Forelimb muscle (tissue), 1 donor: ENCODE results near the gene PRPF8. TPM values are rescaled to one million over a fixed set of nuclear protein-coding genes. Genes with fewer than 3 reads are reported as not detected.

ENCODE experiments used
- DNase-seq: peaks from one replicate; pipeline ENCODE4 v3.0.0-alpha.2; 2013; ENCODE audit warnings: low read depth
- polyA plus RNA-seq: library from polyadenylated mRNA; unstranded; fragments of 120-200 nt; gene quantifications from one replicate; pipeline ENCODE4 v1.2.1, GENCODE V29; 2013; ENCODE audit not compliant: insufficient read length

The PRPF8 gene
- polyA plus RNA-seq, 1 donor = 161 TPM

DNA sequence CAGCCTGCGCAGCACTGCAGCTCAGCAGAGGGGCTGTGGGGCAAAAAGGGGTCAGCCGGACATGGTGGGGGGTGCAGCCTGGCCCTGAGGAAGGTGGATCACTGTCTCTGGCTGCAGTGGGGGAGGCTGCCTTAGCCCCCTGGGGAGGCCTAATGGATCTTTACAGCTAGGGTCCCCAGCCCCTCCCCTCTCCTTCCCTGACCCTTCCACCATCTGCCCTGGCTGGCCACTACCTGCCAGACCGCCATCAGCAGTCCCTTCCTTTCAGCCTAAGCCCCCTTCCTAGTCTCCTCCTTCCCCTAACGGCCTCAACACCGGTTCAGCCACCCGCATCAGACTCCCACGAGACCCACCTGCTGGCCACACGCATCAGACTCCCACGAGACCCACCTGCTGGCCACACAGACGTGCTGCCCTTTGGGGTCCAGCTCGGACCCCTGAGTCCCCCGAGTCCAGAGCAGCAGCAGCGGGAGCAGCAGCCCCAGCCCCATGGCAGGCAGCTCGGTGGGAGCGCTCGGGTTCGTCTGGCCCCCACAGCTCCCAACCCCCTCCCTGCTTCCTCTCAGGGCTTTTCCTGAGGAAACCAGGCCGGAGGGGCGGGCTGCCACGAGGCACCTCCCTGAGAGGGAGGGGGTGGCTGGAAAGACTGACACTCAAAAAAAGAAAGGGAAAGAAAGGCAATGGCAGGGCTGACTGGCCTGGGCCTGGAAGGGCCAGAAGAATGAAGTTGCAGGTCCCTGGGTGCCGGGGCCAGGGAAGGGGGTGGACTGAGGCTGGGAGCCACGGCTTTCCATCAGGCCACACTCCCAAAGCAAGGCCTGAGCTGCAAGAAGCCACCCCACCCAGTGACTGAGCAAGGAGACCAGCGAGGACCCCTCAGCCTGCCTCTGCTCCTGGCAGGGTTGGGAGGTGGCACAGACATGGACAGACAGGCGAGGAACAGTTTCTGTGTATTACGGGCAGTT is 39.2 kb downstream of the PRPF8 start, which contains the start of gene SCARF1:
SCARF1 (minus strand) TSS at position 526 of the 965 bp plus-strand sequence; CDS start at position 491, 35 bp downstream.
- DNase-seq = no peak

DNA sequence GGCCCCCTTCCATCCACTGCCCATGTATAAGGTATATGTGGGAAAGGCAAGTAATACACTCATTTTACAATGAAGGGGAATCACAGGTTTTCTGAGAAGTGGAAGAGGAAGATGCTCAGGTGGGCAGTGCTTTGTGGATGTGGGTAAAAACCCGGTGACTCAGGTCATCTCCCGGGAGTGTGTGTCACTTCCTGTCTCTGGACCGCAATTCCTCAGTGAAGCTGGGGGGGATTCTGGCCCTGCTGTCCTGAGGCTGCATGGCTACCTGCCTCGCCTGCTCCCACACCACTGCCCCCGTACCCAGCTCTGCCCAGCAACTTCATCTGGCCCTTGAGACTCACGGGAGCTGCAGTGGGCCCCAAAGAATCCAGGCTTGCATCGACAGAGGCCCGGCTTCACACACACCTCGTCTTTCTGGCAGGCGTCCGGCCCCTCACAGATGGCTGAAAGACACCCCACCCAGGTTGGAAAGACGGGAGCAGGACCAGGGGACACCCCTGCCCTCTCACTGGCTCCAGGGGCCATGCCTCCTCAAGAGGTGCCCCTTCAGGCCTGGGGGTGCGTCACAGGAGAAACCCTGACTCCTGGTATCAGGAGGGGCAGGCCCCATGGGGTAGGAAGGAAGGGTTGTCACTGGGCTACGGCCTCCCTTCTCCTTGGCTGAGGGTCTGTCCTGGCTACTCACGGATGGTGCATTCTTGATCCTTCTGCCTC is 40.0 kb downstream of the PRPF8 start:
- no peak for DNase-seq

DNA sequence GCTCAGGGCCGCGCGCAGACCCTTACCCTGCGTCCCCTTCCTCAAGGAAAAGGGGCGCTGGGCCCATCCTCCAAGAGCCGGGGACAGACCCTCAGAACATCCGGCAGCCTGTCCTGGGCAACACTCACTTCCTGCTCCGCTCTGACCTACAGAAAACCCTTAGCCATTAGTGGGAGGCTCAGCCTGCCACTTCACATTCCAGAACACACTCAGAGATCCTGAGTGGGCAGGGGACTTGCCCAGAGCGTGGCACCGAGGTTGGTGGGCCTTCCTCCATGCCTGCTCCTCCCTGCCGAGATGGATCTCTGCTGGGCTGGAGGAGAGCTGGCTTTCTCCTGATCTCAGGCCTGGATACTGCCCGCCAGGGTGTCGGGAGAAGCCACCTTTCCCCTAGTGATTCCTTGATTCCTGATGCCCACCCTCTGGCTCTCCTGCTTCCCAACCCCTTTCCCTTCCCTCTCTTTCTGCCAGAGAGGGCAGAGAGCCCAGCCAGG is 40.6 kb downstream of the PRPF8 start:
- no peak for DNase-seq

DNA sequence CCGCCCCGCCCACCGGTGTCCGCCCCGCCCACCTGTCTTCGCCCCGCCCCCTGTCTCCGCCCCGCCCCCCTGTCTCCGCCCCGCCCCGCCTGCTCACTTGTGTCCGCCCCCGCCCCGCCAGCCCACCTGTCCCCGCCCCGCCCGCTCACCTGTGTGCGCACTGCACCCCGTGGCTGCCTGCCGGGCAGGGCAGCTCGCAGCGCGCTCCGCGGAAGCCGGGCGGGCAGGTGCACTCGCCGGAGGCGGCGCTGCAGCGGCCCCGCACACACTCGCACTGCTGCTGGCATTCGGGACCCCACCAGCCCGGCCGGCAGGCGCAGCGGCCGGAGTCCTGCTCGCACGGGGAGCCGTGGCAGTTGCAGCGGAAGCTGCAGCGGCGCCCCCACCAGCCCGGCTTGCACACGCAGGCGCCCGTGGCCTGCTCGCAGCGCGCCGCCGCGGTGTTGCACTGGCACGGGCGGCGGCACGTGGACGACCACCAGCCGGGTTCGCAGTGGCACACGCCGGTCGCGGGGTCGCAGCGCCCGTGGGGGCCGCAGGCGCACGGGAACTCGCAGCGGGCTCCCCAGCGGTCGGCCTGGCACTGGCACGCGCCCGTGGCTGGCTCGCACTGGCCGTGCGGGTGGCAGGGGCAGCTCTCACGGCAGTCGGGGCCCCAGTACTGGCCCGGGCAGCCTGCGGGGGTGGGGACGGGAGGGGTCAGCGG is 41.2 kb downstream of the PRPF8 start:
- DNase-seq = no peak

DNA sequence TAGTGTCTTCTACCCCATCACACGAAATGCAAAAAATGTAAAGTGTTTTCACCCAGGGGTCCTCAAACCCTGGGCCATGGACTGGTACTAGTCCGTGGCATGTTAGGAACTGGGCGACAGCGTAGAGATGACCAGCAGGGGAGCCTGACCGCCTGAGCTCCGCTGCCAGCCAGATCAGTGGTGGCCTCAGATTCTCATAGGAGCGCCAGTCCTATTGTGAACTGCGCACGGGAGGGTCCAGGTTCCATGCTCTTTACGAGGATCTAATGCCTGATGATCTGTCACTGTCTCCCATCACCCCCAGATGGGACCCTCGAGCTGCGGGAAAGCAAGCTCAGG is 43.6 kb downstream of the PRPF8 start:
- DNase-seq = no peak

DNA sequence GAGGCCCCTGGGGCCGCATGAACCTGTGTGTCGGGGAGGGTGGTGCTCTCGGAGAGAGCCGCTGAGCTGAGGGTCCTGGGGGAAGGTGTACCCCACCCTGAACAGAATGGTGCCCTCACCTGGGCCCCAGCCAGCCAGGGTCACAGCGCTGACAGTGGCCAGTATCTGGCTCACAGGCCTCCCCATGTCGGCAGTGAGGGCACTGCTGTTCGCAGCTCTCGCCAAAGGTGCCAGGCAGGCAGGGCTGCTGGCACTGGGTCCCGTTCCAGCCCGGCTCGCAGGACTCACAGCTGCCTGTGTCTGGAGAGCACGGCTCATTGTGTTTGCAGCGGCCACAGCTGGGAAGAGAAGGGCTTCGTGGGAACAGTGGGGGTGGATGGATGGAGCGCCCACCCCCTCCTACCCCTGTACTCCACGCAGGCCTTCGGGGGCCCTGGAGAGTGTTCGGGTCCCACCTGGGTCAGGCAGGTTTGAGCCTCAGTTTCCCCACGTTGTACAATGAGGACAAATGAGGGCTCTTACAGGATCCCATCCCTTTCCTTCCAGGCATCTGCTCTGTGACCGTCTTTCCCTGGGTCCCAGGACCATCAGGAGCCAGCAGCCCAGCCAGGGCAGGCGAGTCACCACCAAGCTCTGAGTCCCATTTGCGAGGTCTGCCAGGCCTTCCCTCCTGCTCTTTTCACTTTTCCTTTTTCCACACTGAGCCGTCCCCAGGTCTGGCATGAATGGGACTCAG is 44.2 kb downstream of the PRPF8 start:
- DNase-seq = no peak

DNA sequence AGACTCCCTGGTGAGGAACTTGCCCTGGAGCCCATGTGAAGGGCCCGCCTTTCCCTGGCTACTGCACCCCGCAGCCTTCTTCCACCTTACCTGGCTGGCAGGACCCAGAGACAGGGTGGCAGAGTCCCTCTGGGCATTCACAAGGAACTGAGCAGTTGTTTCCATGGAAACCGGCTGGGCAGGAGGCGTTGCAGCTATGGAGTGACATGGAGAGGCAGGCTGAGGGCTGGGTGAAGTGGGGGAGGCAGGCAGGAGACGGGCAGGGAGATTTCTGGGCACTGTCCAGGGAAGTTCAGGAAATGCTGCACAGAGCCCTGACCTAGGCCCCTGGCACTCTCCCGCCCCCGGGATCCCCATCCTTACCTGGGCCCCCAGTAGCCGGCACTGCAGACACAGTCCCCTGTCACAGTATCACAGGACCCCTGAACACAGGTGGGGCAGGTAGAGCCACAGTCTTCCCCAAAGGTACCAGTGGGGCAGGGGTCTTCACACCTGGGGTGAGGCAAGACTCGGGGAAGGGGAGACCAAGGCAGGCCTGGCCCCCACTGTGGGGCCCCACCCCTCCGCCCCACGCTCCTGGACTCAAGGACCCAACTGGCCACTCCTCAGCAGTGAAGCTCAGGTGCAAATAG is 45.0 kb downstream of the PRPF8 start:
- DNase-seq = no peak

DNA sequence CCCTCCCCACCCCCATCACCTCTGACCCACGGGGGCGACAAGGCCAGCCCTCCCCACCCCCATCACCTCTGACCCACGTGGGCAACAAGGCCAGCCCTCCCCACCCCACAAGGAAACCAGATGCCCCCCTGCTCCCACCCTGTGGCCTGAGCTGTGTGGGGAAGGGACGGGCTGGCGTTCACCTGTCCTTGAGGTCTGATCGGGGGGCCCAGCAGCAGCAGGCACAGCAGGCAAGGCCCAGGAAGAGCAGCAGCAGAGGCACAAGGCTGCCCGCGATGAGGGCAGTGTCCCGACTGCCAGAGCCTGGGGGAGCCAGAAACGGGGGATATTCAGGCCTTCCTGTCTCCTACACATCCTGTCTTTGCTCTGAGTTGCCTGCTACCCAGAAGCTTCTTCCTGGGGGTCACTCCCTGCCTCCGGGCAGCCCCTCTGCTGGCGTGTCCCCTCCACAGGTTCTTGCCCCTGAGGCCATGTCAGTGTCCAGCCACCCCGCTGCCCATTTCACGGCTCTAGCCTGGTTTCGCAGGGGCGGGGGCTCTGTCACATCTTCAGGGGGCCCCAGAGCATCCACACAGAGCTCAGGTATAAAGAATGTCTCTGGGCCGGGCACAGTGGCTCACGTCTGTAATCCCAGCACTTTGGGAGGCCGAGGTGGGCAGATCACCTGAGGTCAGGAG is 45.9 kb downstream of the PRPF8 start:
- DNase-seq = no peak

DNA sequence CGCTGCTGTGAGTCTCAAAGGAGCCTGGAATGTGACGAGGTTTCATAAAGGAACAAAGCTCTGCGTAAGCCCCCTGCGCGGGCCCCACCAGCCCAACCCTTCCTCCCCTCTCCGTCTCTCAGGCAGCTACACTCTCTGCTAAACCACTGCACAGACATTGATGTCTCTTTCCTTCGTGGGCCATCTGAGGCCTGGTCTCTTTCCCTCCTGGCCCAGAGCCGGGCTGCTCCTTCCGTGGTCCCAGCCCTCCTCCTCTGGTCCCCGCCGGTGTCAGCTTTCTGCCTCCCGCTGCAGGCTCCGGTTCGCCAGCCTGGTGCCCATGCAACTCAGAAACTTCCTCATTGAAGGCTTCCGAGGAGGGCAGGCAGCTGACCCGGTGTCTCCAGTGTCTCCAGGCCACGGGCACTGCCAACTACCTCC is 46.5 kb downstream of the PRPF8 start:
- DNase-seq = no peak

DNA sequence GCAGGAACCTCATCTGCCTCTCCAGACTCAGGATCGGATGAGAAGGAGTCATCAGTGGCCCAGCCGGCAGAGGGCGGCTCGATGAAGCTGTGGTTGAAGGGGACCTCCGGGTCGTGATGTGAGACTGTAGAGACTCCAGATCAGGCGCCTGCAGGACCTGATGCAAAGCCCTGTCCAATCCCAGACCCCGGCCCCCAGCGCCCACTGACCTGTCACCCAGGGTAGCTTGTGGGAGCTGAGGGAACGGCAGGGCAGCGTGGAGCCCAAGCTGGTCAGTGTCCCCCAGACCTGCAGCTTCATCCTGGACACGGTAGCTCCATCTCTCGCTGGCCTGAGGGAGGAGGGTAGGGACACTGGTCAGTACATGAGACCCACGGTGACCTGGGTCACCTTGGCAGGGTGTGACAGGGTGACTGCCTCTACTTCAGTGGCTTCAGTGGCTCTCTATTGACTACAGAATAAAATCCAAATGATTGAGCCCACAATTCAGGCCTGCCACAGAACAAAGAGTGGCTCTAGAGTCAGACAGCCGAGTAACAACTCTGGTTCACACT is 47.9 kb downstream of the PRPF8 start:
- DNase-seq = no peak

DNA sequence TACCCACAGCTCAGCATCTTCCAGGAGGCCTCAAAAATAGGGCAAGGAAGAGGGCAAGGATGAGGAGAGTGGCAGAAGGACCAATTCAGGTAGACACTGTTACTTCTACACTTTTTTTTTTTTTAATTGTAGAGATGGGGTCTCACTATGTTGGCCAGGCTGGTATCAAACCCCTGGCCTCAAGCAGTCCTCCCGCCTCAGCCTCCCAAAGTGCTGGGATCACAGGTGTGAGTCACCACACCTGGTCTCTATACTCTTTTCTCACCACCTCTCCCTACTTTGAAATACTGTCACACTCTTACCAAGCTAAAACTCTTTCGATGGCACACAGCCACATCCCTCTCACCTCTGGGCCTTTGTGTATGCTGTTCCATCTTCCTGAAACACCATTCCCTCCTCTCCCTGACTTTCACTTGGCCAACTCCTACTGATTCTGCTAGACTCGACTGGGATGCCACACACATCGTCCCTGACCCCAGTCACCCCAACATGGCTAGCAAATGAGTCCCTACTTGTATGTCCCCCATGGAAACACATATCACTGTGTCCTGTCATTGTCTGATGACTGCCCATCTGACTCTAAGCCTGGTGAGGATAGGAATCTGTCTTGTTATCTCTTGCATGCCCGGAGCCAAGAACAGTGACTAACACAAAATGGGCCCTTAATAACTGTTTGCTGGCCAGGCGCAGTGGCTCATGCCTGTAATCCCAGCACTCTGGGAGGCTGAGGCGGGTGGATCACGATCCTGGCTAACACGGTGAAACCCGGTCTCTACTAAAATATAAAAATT is 48.8 kb downstream of the PRPF8 start:
- DNase-seq = no peak

DNA sequence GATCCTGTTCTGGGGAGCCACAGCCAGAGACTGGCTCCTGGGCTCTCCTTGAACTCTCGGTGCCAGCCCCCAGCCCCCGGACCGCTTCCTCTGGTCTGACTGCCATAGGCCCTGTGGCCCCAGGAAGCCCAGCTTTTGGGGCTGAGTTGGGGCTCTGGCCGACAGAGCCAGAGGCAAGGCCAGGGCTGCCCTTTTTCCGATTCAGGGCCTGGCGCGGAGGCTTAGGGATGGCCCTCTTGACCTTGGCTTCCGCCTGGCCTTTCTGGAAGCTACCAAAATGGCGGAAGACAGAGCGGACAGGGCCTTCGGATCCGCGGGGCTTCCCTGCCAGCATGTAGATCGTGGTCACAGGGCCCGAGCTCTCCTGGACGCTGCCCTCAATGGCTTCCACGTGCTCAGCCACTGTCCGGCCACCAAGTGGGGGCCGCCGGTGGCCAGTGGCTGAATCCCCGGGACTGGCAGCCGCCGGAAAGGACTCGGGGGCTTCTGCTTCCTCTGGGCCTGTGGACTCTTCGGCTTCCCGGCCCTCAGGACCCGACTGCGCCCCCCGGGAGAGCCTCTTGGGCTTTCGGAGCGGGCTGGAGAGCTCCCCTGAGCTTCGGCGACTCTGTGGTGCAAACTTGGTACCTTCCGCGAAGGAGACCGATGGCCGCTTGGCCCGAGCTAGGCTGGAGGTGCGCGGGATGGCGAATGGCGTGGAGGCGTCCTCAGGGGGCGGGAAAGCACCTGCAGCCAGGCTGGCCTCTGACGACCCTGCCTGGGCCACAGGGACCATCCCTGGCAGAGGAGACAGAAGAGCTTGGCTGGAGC is 49.6 kb downstream of the PRPF8 start:
- no peak for DNase-seq

DNA sequence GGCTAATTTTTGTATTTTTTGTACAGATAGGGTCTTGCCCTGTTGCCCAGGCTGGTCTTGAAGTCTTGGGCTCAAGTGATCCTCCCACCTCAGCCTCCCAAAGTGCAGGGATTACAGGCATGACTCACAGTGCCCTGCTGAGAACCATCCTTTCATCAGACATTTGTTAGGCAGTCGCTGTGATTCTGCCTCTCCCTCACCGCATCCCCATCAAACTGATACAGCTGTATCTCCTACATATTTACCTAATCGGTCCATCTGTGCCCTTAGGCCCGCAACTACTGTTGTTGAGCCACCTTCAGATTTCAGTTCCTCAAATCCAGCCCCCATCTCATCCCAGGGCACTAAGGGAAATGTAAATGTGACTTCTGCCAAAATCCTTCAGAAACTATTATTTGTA is 54.0 kb downstream of the PRPF8 start:
- no peak for DNase-seq

DNA sequence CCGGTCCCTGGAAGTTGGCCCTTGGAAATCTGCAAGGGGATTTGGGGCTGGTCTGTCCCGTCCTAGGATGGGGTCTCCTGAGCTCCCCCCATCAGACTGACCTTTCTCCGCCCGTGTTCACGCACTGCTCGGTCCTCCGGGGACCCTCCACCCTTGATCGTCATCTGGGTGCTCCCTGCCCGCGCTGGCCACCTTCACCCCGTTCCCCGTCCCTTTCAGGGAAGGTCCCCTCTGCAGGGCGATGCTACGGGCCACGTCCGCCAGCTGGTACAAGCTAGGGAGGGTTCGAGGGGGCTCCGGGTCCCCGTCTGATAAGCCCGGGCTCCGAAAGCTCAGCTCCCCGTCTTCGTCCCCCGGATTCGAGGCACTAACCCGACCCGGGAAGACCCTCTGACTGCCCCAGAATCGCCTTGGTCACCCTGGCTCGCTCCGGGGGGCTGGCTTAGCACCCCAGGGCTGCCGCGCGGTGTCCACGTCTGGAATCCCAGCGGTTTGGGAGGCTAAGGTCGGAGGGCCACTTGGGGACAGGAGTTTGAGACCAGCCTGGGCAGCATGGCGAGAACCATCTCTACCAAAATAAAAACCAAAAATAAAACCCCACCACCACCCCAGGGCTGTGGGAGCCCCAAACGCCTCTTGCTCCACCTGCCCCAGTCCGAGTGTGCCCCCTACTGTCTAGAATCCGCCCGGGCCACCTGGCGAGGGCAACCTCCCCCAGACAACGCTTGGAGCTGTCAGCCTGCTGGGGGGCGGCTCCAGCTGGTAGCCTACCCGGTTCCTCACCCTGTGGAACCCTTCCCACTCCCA is 55.0 kb downstream of the PRPF8 start:
- DNase-seq = no peak

DNA sequence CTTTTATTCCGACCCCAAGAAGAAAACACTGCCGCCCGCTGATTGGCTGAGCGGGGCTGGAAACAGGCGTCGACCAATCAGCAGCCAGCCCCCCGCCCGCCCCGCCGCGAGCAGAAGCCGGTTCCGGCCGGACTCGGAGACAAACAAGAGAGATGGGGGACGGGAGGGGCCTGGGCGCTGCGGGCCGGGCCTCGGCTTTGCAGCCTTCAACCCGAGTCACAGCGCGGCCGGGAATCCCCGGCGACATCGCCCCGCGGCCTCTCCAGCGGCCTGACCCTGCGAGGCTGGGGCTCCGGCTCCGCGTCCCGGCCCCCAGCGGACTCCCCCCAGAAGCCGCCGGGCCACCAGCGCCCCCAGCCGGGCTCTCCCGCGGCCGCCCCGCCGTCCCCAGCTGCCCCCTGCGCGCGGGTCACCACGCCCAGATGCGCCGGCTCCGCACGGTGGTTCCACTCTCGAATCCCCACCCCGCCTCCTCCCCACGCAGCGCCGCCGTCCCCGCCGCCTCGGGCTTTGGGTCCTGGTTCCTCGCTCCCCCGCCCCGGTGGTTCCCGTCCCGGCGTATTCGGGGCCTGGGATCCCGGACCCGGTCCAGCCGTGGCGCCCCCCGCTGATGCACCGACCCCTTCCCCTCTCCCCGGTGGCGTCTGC is 55.7 kb downstream of the PRPF8 start:
- peak; percentile 67 for DNase-seq

DNA sequence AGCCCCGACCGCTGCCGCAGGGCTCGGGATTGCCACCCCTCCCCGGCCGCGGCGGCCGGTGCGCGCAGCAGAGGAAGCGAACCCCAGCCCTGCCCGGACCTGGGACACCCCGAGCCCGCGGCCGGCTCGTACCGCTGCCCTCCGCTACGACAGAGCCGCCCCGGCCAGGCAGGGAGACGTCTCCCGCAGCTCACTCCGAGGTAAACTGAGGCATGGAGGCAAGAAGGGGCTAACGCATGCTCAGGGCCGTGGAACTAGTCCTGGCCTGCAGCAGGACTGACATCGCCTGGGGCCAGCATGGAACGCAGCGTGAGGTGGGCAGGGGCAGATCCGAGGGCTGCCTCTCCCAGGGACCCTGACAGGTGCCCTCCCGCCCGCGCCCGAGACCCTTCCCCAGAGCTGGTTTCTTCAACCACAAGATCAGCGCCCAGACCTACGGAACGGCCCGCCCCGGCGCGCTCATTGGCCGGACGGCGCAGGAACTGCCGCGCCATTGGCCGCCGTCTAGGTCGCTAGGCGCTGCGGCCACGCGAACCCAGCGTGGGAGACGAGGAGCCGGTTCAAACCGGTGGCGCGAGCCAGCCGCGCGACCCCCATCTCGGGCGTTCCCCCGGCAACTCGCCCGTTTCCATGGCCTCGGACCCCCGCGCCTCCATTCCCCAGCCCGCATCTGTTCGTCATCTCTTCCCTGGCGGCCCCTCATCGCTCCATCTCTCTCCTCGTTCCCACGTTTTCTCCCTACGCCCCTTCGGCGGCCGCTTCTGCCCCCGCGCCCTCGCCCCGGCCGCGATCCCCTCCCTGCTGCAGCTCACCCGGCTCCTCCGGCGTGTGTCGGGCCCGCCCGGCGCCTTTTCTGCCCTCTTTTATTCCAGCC is 56.4 kb downstream of the PRPF8 start, which contains the start of gene SLC43A2:
SLC43A2 (minus strand) TSS at position 853 of the 874 bp plus-strand sequence. CDS start 960 bp downstream, outside the sequence.
- no peak for DNase-seq
